HEK293 (cell line): ENCODE results near the gene SH3D19.

ENCODE experiments used
- CTCF ChIA-PET: fragments of 350-600 bp; formaldehyde crosslinking; extraction: SDS; loops from one replicate; lab custom pipeline; 2021; ENCODE audit warnings: antibody characterized with exemption; lab: Yijun Ruan, JAX
- POLR2A ChIA-PET: fragments of 300-600 bp; formaldehyde crosslinking; extraction: SDS; loops from one replicate; lab custom pipeline; 2020; ENCODE audit warnings: antibody characterized with exemption, inconsistent platforms; lab: Yijun Ruan, JAX
- H3K27ac ChIP-seq: fragments of 200-500 bp; sonication (Bioruptor generic); 2 replicates; pipeline ENCODE4 v1.5.1; 2014; ENCODE audit warnings: low read depth, low read length, control low read depth, inconsistent platforms; ENCODE audit errors: extremely low read depth
- H3K36me3 ChIP-seq, 2 experiments: fragments of 200-500 bp in 1 of 2; sonication (Bioruptor generic) in 1 of 2; 1 replicate in 1 of 2; 2 replicates in 1 of 2; pipeline ENCODE4 v1.5.1; 2014 to 2017; ENCODE audit warnings: inconsistent platforms in 2 of 2, low read length in 2 of 2; ENCODE audit not compliant: control insufficient read depth in 2 of 2, insufficient read depth in 1 of 2
- H3K4me1 ChIP-seq: fragments of 200-500 bp; sonication (Bioruptor generic); 2 replicates; pipeline ENCODE4 v1.5.1; 2014; ENCODE audit warnings: mild to moderate bottlenecking, low read length, inconsistent platforms; ENCODE audit not compliant: control insufficient read depth, insufficient read depth
- H3K4me3 ChIP-seq: 2 replicates; pipeline ENCODE4 v1.5.1; 2011; ENCODE audit warnings: low read depth, mild to moderate bottlenecking, control low read depth, low read length, moderate library complexity
- H3K9me3 ChIP-seq: fragments of 200-500 bp; sonication (Bioruptor generic); 2 replicates; pipeline ENCODE4 v1.5.1; 2014; ENCODE audit warnings: low read depth, low read length, inconsistent platforms; ENCODE audit not compliant: control insufficient read depth, insufficient read depth
- KLF8 ChIP-seq: fragments of 450-650 bp; formaldehyde crosslinking; IDR thresholded peaks from 2 replicates; pipeline ENCODE4 v1.5.1; 2016; ENCODE audit warnings: missing biosample characterization, missing genetic modification characterization
- MEIS1 ChIP-seq: sonication (generic); formaldehyde crosslinking; IDR thresholded peaks from 2 replicates; pipeline ENCODE4 v1.8.1; 2022; ENCODE audit warnings: missing genetic modification reagents, mild to moderate bottlenecking, borderline replicate concordance
- MZF1 ChIP-seq: fragments of 450-650 bp; formaldehyde crosslinking; IDR thresholded peaks from 2 replicates; pipeline ENCODE4 v1.5.1; 2017; ENCODE audit warnings: missing biosample characterization, missing genetic modification characterization, borderline replicate concordance
- PRDM1 ChIP-seq: fragments of 450-650 bp; formaldehyde crosslinking; IDR thresholded peaks from 2 replicates; pipeline ENCODE4; 2016; ENCODE audit warnings: missing biosample characterization, missing genetic modification characterization
- PRDM10 ChIP-seq: fragments of 450-650 bp; formaldehyde crosslinking; IDR thresholded peaks from 2 replicates; pipeline ENCODE4 v1.5.1; 2016; ENCODE audit warnings: missing biosample characterization, missing genetic modification characterization
- SALL2 ChIP-seq: fragments of 450-650 bp; formaldehyde crosslinking; IDR thresholded peaks from 2 replicates; pipeline ENCODE4 v1.5.0; 2017; ENCODE audit warnings: missing biosample characterization, mild to moderate bottlenecking, missing genetic modification characterization, borderline replicate concordance
- ZBTB1 ChIP-seq: fragments of 450-650 bp; formaldehyde crosslinking; IDR thresholded peaks from 2 replicates; pipeline ENCODE4 v1.5.1; 2016; ENCODE audit warnings: missing biosample characterization, missing genetic modification characterization
- ZBTB11 ChIP-seq: fragments of 450-650 bp; formaldehyde crosslinking; conservative IDR thresholded peaks from 2 replicates; pipeline ENCODE4 v1.5.1; 2016; ENCODE audit warnings: low read depth, missing biosample characterization, missing genetic modification characterization
- ZNF169 ChIP-seq: fragments of 450-650 bp; formaldehyde crosslinking; IDR thresholded peaks from 2 replicates; pipeline ENCODE4 v1.5.1; 2016; ENCODE audit warnings: missing biosample characterization, missing genetic modification characterization
- ZNF311 ChIP-seq: fragments of 450-650 bp; formaldehyde crosslinking; IDR thresholded peaks from 2 replicates; pipeline ENCODE4 v1.5.1; 2017; ENCODE audit warnings: missing biosample characterization, missing genetic modification characterization, borderline replicate concordance
- ZNF473 ChIP-seq: fragments of 450-650 bp; formaldehyde crosslinking; IDR thresholded peaks from 2 replicates; pipeline ENCODE4 v1.5.1; 2017; ENCODE audit warnings: missing biosample characterization, missing genetic modification characterization
- ZNF530 ChIP-seq: fragments of 450-650 bp; formaldehyde crosslinking; IDR thresholded peaks from 2 replicates; pipeline ENCODE4 v1.5.1; 2016; ENCODE audit warnings: low read depth, missing biosample characterization, missing genetic modification characterization
- ZNF544 ChIP-seq: fragments of 450-650 bp; formaldehyde crosslinking; IDR thresholded peaks from 2 replicates; pipeline ENCODE4 v1.5.0; 2017; ENCODE audit warnings: missing biosample characterization, missing genetic modification characterization
- ZNF549 ChIP-seq: fragments of 450-650 bp; IDR thresholded peaks from 2 replicates; pipeline ENCODE4 v1.5.1; 2018; ENCODE audit warnings: missing biosample characterization, missing genetic modification characterization, mild to moderate bottlenecking, inconsistent platforms, moderate library complexity
- ZNF580 ChIP-seq: fragments of 450-650 bp; formaldehyde crosslinking; IDR thresholded peaks from 2 replicates; pipeline ENCODE4 v1.5.1; 2016; ENCODE audit warnings: missing biosample characterization, missing genetic modification characterization
- ZNF654 ChIP-seq: fragments of 450-650 bp; formaldehyde crosslinking; IDR thresholded peaks from 2 replicates; pipeline ENCODE4 v1.5.1; 2016; ENCODE audit warnings: low read depth, missing biosample characterization, missing genetic modification characterization
- ZNF677 ChIP-seq: fragments of 450-650 bp; IDR thresholded peaks from 2 replicates; pipeline ENCODE4 v1.5.0; 2018; ENCODE audit warnings: missing biosample characterization, mild to moderate bottlenecking, missing genetic modification characterization, moderate library complexity
- ZSCAN16 ChIP-seq: fragments of 450-650 bp; formaldehyde crosslinking; IDR thresholded peaks from 2 replicates; pipeline ENCODE4 v1.5.1; 2016; ENCODE audit warnings: missing biosample characterization, missing genetic modification characterization
- TF ChIP-seq, protein P1 (sequence below): fragments of 450-650 bp; formaldehyde crosslinking; IDR thresholded peaks from 2 replicates; pipeline ENCODE4 v1.5.1; 2016; ENCODE audit warnings: missing biosample characterization, missing genetic modification characterization, low read depth
- TF ChIP-seq, protein P2 (sequence below): fragments of 450-650 bp; formaldehyde crosslinking; IDR thresholded peaks from 2 replicates; pipeline ENCODE4; 2016; ENCODE audit warnings: missing biosample characterization, missing genetic modification characterization

The SH3D19 gene

DNA sequence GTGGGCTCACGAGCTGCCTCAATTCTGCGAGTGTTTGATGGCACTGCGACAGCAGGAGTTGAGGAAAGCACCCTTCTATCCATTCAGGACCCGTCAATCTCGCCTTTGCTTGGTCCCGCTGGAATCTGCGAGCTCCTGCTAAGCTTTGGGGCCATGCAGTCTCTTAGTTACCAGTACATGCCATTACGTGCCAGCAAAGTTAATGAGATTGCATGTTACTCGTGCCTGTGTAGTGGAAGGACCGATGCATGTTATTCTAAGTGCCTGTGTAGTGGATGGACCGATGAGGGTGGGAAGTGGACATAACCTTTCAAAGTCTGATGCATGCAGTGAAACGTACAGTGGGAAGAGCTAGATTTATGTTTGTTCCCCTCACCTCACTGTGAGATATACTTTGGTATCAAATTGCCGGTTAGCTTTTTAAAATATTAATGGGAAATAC is 225.4 kb downstream of the SH3D19 start:
- peak overlapping the region; percentile 57 for H3K4me3 ChIP-seq
- ChIA-PET POLR2A (no interaction called here), CTCF (interaction anchor here (0.6 kb wide), 1 partner anchor 1100 kb away, joined by 3 read pairs; no protein-coding TSS in a partner anchor)
- no peaks in the 10 kb centered on the region for H3K4me1 ChIP-seq
- H3K27ac ChIP-seq: peak overlapping the region; percentile 91
- H3K9me3 ChIP-seq: no peaks in the 10 kb centered on the region
- peaks cover 12 to 53% of the 10 kb centered on the region in 2 experiments for H3K36me3 ChIP-seq
- no peak for TF ChIP-seq ZNF473 (tag by site-specific recombination)
- no peak for TF ChIP-seq ZNF549 (tag by site-specific recombination)
- TF ChIP-seq ZNF169 (tag by site-specific recombination): no peak
- no peak for TF ChIP-seq ZNF544
- TF ChIP-seq, protein P1, sequence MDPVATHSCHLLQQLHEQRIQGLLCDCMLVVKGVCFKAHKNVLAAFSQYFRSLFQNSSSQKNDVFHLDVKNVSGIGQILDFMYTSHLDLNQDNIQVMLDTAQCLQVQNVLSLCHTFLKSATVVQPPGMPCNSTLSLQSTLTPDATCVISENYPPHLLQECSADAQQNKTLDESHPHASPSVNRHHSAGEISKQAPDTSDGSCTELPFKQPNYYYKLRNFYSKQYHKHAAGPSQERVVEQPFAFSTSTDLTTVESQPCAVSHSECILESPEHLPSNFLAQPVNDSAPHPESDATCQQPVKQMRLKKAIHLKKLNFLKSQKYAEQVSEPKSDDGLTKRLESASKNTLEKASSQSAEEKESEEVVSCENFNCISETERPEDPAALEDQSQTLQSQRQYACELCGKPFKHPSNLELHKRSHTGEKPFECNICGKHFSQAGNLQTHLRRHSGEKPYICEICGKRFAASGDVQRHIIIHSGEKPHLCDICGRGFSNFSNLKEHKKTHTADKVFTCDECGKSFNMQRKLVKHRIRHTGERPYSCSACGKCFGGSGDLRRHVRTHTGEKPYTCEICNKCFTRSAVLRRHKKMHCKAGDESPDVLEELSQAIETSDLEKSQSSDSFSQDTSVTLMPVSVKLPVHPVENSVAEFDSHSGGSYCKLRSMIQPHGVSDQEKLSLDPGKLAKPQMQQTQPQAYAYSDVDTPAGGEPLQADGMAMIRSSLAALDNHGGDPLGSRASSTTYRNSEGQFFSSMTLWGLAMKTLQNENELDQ: no peak
- TF ChIP-seq PRDM10 (tag by site-specific recombination): no peak
- no peak for TF ChIP-seq PRDM1 (tag by site-specific recombination)
- no peak for TF ChIP-seq ZNF580 (tag by site-specific recombination)
- TF ChIP-seq ZBTB11 (tag by site-specific recombination): no peak
- TF ChIP-seq MZF1 (tag by site-specific recombination): no peak
- TF ChIP-seq MEIS1 (CRISPR knock-in tag): no peak
- no peak for TF ChIP-seq ZSCAN16 (tag by site-specific recombination)
- TF ChIP-seq ZNF677: no peak
- no peak for TF ChIP-seq ZBTB1 (tag by site-specific recombination)
- TF ChIP-seq ZNF311 (tag by site-specific recombination): no peak
- no peak for TF ChIP-seq ZNF654 (tag by site-specific recombination)
- no peak for TF ChIP-seq SALL2 (tag by site-specific recombination)
- TF ChIP-seq ZNF530: no peak
- no peak for TF ChIP-seq KLF8 (tag by site-specific recombination)
- TF ChIP-seq, protein P2, sequence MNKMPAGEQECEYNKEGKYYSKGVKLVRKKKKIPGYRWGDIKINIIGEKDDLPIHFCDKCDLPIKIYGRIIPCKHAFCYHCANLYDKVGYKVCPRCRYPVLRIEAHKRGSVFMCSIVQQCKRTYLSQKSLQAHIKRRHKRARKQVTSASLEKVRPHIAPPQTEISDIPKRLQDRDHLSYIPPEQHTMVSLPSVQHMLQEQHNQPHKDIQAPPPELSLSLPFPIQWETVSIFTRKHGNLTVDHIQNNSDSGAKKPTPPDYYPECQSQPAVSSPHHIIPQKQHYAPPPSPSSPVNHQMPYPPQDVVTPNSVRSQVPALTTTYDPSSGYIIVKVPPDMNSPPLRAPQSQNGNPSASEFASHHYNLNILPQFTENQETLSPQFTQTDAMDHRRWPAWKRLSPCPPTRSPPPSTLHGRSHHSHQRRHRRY: no peak
